GM19238 (cell line): ENCODE measurements around the gene CHRNA3.
"Not testable (repeated sequence)": the region's sequence is repeated elsewhere in the genome, so short reads cannot be mapped to it uniquely, and the experiment has no call there.

Source experiments
- DNase-seq: peaks from one replicate; pipeline ENCODE4 v3.0.0; 2011; ENCODE audit warnings: low spot score; ENCODE audit not compliant: insufficient read length

CHRNA3 gene

GRCh38 chr15:78560201-78560600, 60.6 kb downstream of the CHRNA3 start:
- DNase-seq, result not testable (repeated sequence)

- no peak for DNase-seq
These were observed 68.2 kb downstream of the CHRNA3 start for GRCh38 chr15:78552597-78552996.

GRCh38 chr15:78551902-78552301, 68.9 kb downstream of the CHRNA3 start:
- no peak for DNase-seq

- DNase-seq, result no peak
These were observed 70.0 kb downstream of the CHRNA3 start for GRCh38 chr15:78550815-78551214.

GRCh38 chr15:78550194-78550593, 70.6 kb downstream of the CHRNA3 start:
- no peak for DNase-seq
